ENCODE data around the gene MX1.

DNA sequence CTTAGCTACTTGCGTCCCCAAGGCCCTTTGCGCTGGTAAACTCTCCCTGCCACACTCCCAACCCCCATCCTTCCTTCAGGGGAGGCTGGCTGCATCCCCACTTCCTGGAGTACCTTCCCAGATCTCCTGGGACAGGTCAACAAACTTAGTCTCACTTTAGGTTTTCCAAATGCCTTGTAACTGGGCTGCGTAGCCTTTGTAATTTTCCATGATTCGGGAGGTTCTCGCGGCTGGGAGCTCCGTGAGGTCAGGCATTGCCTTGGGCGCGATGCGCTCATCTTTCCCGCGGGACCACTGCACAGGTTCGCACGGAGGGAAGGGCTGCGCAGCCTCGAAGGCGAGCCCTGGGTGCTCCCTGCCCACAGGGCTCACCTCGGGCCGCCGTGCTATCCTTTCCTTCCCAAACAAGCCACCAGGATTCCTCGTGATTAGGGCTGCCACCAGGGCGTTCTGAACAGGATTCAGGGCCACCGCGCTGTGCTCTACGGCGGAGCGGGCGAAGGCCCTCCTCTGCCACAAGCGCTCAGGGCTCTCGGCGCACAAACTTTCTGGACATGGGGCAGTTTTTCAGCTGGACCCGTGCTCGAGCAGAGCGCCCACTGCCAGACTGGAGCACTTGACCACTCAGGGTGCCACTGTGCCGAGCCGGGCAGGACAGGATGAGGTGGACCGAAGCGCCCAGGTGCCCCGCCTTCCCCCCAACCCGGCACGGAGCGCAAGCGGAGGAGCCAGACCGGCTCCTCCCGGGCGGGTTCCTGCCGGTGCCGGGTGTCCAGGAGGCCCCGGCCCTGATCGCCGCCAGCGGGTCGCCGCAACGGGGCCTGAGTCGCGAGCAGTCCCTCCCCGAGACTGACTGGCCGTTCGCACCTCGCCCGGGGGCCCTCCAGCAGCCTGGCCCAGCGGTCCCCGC is 80.8 kb downstream of the MX1 start:
- no peak for TF ChIP-seq POLR2A (IDR thresholded peaks at IDR 0.05)
- TF ChIP-seq, protein P1, sequence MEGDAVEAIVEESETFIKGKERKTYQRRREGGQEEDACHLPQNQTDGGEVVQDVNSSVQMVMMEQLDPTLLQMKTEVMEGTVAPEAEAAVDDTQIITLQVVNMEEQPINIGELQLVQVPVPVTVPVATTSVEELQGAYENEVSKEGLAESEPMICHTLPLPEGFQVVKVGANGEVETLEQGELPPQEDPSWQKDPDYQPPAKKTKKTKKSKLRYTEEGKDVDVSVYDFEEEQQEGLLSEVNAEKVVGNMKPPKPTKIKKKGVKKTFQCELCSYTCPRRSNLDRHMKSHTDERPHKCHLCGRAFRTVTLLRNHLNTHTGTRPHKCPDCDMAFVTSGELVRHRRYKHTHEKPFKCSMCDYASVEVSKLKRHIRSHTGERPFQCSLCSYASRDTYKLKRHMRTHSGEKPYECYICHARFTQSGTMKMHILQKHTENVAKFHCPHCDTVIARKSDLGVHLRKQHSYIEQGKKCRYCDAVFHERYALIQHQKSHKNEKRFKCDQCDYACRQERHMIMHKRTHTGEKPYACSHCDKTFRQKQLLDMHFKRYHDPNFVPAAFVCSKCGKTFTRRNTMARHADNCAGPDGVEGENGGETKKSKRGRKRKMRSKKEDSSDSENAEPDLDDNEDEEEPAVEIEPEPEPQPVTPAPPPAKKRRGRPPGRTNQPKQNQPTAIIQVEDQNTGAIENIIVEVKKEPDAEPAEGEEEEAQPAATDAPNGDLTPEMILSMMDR (IDR thresholded peaks at IDR 0.05): no peak

Data from tibial nerve (tissue), 3 donors.